Prostate gland (tissue), 2 donors: ENCODE measurements around the gene MYO1D. TPM values are rescaled to one million over a fixed set of nuclear protein-coding genes. Genes with fewer than 3 reads are reported as not detected.

Experiments
- DNase-seq: peaks from one replicate; pipeline ENCODE4 v3.0.0-alpha.2; 2019; ENCODE audit warnings: low spot score
- H3K27ac ChIP-seq, 2 donors: fragments of 200-600 bp; sonication (generic); 2 replicates each; pipeline ENCODE4 v1.5.1; 2017 to 2019
- H3K27me3 ChIP-seq: fragments of 200-600 bp; sonication (generic); replicated peaks from 2 replicates; pipeline ENCODE4 v1.5.1; 2019; ENCODE audit not compliant: insufficient read depth
- H3K36me3 ChIP-seq, 2 donors: fragments of 200-600 bp; sonication (generic); 1 replicate in 1 of 2; 2 replicates in 1 of 2; pipeline versions ENCODE4 v1.5.1 to v1.8.1; 2017 to 2019
- H3K4me1 ChIP-seq: fragments of 200-600 bp; sonication (generic); replicated peaks from 2 replicates; pipeline ENCODE4 v1.5.1; 2019
- H3K4me3 ChIP-seq, 2 donors: fragments of 200-600 bp; sonication (generic); 2 replicates each; pipeline ENCODE4 v1.5.1; 2017 to 2019
- H3K9me3 ChIP-seq: fragments of 200-600 bp; sonication (generic); 2 replicates; pipeline ENCODE4 v1.5.1; 2017
- POLR2A ChIP-seq: fragments of 450-650 bp; IDR thresholded peaks from one replicate; pipeline ENCODE4 v1.6.1; 2016; ENCODE audit warnings: antibody characterized with exemption, mild to moderate bottlenecking
- POLR2AphosphoS5 ChIP-seq: sonication (generic); formaldehyde crosslinking; IDR thresholded peaks from one replicate; pipeline ENCODE4 v1.6.1; 2017; ENCODE audit warnings: antibody characterized with exemption
- WGBS: methylation state at CpG from one replicate; pipeline ENCODE4 v1.1.5; 2018; 5-methylcytosine and 5-hydroxymethylcytosine counted together
- intact Hi-C: fragments of 100-400 bp; cut with DNase I; formaldehyde crosslinking; loops from one replicate; pipeline ENCODE4 v1.14.2; 2022
- small RNA-seq, 2 donors: library from RNA; depleted of rRNA; stranded (forward); fragments of <200 nt; gene quantifications; one replicate each; pipeline ENCODE3, GENCODE V24; 2016
- total RNA-seq, 2 donors: library from RNA; depleted of rRNA; stranded (reverse); fragments of >200 nt; gene quantifications; one replicate each; pipeline ENCODE4 v1.1.0, GENCODE V29; 2016
- TF ChIP-seq, protein P1 (sequence below), 4 experiments: fragments of 200-600 bp in 2 of 4; fragments of 450-650 bp in 2 of 4; sonication (generic) in 2 of 4; IDR thresholded peaks; 1 replicate in 3 of 4; 2 replicates in 1 of 4; pipeline ENCODE4 v1.5.1; 2016 to 2019; ENCODE audit warnings: antibody characterized with exemption in 4 of 4, mild to moderate bottlenecking in 2 of 4, moderate library complexity in 2 of 4

MYO1D gene
- total RNA-seq, 2 donors from 2014 or later: 44.2 to 45.2 TPM

DNA sequence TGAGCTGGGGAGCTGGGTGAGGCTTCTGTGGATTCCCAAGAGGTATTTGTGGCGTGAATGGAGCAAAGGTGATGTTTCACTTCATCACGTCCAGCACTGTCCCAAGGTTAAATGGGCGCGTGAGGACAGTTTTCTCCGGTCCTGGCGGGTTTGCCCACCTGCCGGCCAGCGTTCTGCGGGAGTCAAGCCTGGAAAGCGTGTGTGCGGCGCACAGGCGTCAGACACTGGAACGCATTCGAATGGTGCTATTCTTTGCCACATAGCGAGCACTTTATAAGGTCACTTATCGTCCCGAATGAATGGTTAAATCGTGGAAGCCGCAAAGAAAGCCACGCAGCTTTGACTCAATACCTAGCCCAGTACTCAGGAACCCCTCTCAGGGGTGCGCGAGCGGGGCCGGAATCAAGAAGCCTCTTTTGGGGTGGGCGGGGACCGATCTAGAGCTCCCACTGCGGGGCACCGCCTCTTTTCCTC is 433.1 kb downstream of the MYO1D start:
- peaks cover 2 to 6% of the 10 kb centered on the region in 2 donors for H3K36me3 ChIP-seq
- intact Hi-C loops: no loop called here
- H3K4me1 ChIP-seq: peaks cover 5% of the 10 kb centered on the region
- no peaks in the 10 kb centered on the region for H3K9me3 ChIP-seq
- peak overlapping the region in 1 of 2 donors; percentile 78 for H3K27ac ChIP-seq
- TF ChIP-seq, protein P1, sequence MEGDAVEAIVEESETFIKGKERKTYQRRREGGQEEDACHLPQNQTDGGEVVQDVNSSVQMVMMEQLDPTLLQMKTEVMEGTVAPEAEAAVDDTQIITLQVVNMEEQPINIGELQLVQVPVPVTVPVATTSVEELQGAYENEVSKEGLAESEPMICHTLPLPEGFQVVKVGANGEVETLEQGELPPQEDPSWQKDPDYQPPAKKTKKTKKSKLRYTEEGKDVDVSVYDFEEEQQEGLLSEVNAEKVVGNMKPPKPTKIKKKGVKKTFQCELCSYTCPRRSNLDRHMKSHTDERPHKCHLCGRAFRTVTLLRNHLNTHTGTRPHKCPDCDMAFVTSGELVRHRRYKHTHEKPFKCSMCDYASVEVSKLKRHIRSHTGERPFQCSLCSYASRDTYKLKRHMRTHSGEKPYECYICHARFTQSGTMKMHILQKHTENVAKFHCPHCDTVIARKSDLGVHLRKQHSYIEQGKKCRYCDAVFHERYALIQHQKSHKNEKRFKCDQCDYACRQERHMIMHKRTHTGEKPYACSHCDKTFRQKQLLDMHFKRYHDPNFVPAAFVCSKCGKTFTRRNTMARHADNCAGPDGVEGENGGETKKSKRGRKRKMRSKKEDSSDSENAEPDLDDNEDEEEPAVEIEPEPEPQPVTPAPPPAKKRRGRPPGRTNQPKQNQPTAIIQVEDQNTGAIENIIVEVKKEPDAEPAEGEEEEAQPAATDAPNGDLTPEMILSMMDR (IDR thresholded peaks at IDR 0.05): no peak
- TF ChIP-seq POLR2A: no peak
- TF ChIP-seq POLR2AphosphoS5: no peak
- 11% methylated on average over 26 of the region's 29 CpGs for WGBS
- no peaks in the 10 kb centered on the region for H3K27me3 ChIP-seq
- no peak for DNase-seq
- H3K4me3 ChIP-seq: peak overlapping the region; percentile 91 to 95

Small RNA genes lying within 50 kb of the gene (small RNA-seq; reads per million reads assigned to genes)
- gene RF00019: 0 reads per million in 2 donors

Other genes with a start within 250 kb of the MYO1D start
- 100 to 1,000 TPM in 1 of 2 donors, 10 to 100 TPM in 1; 98.3 to 206 TPM for gene TMEM98, start 51.0 kb upstream of the MYO1D start, total RNA-seq
- gene SPACA3, start 114.7 kb upstream of the MYO1D start, total RNA-seq: 1 to 10 TPM in 1 of 2 donors, not detected in 1; 8.6 TPM